Endothelial cell of umbilical vein (primary cell): ENCODE results near the gene DOCK7.

Source experiments
- CTCF ChIP-seq, 2 donors: IDR thresholded peaks; 1 replicate in 1 of 2; 2 replicates in 1 of 2; pipeline ENCODE4 v1.5.1; 2011; ENCODE audit warnings: low read length in 2 of 2, mild to moderate bottlenecking in 2 of 2, moderate library complexity in 2 of 2, control low read depth in 1 of 2, inconsistent platforms in 1 of 2, low read depth in 1 of 2; ENCODE audit not compliant: insufficient read depth in 1 of 2; ENCODE audit errors: extremely low read depth in 1 of 2
- POLR2AphosphoS5 ChIP-seq: IDR thresholded peaks from 2 replicates; pipeline ENCODE4 v1.6.1; 2012; ENCODE audit warnings: low read depth, mild to moderate bottlenecking, control low read depth, low read length, moderate library complexity; ENCODE audit not compliant: insufficient read depth

GRCh38 chr1:62406576-62406975, 281.6 kb downstream of the DOCK7 start:
- TF ChIP-seq POLR2AphosphoS5 (no peak), CTCF (IDR thresholded peaks at IDR 0.05; ENCODE audit: extremely low read depth in 1 of 2, insufficient read depth in 1 of 2, low read depth in 1 of 2, low read length in 2 of 2) (no peak)
